ENCODE measurements around the gene MYCL.

DNA sequence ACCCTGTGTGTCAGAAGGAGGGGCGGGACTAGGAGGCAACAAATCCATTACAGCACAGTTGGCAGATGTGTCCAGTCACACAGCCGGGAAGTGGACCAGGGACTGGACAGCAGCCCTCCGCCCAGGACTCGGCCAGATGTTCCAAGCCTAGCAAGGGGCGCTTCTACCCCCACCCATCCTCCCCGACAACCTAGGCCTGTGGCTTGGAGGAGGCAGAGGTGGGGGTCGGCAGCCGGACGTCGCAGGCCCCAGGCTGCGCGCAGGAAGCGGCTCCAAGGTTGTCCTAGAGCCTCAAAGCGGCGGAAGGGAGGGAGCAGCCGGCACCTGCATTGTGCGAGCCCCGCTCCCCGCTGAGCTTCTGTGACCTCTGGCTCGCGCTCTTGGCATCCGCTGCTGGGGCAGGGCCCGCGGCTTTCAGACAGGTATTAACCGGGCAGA, 20.6 kb upstream of the MYCL start:
- TF ChIP-seq POLR2A (IDR thresholded peaks at IDR 0.05) (no peak), POLR2AphosphoS5 (IDR thresholded peaks at IDR 0.05) (peak in 2 of 3 donors; percentile 27 to 41)
- TF ChIP-seq, protein P1, sequence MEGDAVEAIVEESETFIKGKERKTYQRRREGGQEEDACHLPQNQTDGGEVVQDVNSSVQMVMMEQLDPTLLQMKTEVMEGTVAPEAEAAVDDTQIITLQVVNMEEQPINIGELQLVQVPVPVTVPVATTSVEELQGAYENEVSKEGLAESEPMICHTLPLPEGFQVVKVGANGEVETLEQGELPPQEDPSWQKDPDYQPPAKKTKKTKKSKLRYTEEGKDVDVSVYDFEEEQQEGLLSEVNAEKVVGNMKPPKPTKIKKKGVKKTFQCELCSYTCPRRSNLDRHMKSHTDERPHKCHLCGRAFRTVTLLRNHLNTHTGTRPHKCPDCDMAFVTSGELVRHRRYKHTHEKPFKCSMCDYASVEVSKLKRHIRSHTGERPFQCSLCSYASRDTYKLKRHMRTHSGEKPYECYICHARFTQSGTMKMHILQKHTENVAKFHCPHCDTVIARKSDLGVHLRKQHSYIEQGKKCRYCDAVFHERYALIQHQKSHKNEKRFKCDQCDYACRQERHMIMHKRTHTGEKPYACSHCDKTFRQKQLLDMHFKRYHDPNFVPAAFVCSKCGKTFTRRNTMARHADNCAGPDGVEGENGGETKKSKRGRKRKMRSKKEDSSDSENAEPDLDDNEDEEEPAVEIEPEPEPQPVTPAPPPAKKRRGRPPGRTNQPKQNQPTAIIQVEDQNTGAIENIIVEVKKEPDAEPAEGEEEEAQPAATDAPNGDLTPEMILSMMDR (IDR thresholded peaks at IDR 0.05 in 8 of 11, conservative IDR thresholded peaks at IDR 0.05 in 3 of 11), result no peak

Measured in spleen (tissue), 7 donors.